ENCODE results near the gene RAB6B.

DNA sequence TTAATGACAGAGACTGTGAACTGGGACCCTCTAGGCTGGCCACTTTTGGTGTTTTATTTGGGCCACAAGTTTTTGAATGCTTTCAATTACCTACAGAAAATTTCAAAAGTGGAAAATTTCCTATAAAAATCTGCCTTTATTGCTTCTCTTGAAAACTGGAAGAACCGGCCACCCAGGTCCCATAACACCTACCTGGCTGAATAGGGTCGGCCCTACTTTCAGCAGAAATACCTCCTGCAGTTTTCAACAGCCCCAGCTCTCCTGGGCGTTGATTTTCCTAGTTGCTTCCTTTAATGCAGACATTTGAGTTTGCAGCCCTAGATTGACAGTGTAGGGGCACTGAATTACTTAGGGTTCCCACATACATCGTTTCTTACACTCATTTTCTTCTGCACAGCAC lies 90.8 kb downstream of the RAB6B start:
- TF ChIP-seq, protein P1, sequence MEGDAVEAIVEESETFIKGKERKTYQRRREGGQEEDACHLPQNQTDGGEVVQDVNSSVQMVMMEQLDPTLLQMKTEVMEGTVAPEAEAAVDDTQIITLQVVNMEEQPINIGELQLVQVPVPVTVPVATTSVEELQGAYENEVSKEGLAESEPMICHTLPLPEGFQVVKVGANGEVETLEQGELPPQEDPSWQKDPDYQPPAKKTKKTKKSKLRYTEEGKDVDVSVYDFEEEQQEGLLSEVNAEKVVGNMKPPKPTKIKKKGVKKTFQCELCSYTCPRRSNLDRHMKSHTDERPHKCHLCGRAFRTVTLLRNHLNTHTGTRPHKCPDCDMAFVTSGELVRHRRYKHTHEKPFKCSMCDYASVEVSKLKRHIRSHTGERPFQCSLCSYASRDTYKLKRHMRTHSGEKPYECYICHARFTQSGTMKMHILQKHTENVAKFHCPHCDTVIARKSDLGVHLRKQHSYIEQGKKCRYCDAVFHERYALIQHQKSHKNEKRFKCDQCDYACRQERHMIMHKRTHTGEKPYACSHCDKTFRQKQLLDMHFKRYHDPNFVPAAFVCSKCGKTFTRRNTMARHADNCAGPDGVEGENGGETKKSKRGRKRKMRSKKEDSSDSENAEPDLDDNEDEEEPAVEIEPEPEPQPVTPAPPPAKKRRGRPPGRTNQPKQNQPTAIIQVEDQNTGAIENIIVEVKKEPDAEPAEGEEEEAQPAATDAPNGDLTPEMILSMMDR (IDR thresholded peaks at IDR 0.05; ENCODE audit: low read depth, low read length), result no peak
- TF ChIP-seq POLR2A (IDR thresholded peaks at IDR 0.05; ENCODE audit: extremely low read depth, insufficient read length), result no peak

Measured in NB4 (cell line).